Measurements from ENCODE around the gene IHH.
A peak's percentile ranks its signal among the peaks of the same experiment; 100 is the strongest.

IHH gene

GRCh38 chr2:219057709-219058540, 2.8 kb downstream of the IHH start:
- WGBS (ENCODE audit: insufficient coverage, insufficient read length): no CpG with 5 or more reads among the region's 52 CpGs
- DNase-seq (ENCODE audit: low read depth, low spot score): peak; percentile 63

GRCh38 chr2:219056896-219057708, 3.6 kb downstream of the IHH start:
- H3K27me3 ChIP-seq (ENCODE audit: control insufficient read depth, insufficient read depth, low read length): peaks cover 57% of the 10 kb centered on the region
- WGBS (ENCODE audit: insufficient coverage, insufficient read length): no CpG with 5 or more reads among the region's 40 CpGs
- no peaks in the 10 kb centered on the region for H3K9me3 ChIP-seq (ENCODE audit: control insufficient read depth, insufficient read depth, low read length)
- H3K4me1 ChIP-seq (ENCODE audit: control insufficient read depth, insufficient read depth, low read length): peaks cover 1% of the 10 kb centered on the region; the same call in 1 of the 2 replicates
- DNase-seq (ENCODE audit: low read depth, low spot score): no peak
- H3K4me3 ChIP-seq (ENCODE audit: low read length): no peak overlapping the region; the same call in 1 of the 2 replicates
- H3K36me3 ChIP-seq (ENCODE audit: control insufficient read depth, insufficient read depth, low read length): no peaks in the 10 kb centered on the region
- H3K27ac ChIP-seq (ENCODE audit: low read length): no peak overlapping the region

More at GRCh38 chr2:219057709-219058540, 2.8 kb downstream of the IHH start:
- Histone ChIP-seq H3K4me3 (ENCODE audit: low read length) (no peak overlapping the region; the same call in 1 of the 2 replicates), H3K27me3 (ENCODE audit: control insufficient read depth, insufficient read depth, low read length) (peaks cover 61% of the 10 kb centered on the region), H3K9me3 (ENCODE audit: control insufficient read depth, insufficient read depth, low read length) (no peaks in the 10 kb centered on the region), H3K36me3 (ENCODE audit: control insufficient read depth, insufficient read depth, low read length) (no peaks in the 10 kb centered on the region), H3K4me1 (ENCODE audit: control insufficient read depth, insufficient read depth, low read length) (peaks cover 1% of the 10 kb centered on the region; the same call in 1 of the 2 replicates), H3K27ac (ENCODE audit: low read length) (no peak overlapping the region)

GRCh38 chr2:219056176-219056895, 4.4 kb downstream of the IHH start:
- no CpG with 5 or more reads among the region's 9 CpGs for WGBS (ENCODE audit: insufficient coverage, insufficient read length)
- Histone ChIP-seq H3K4me1 (ENCODE audit: control insufficient read depth, insufficient read depth, low read length) (peaks cover 1% of the 10 kb centered on the region; the same call in 1 of the 2 replicates), H3K27me3 (ENCODE audit: control insufficient read depth, insufficient read depth, low read length) (peaks cover 51% of the 10 kb centered on the region), H3K27ac (ENCODE audit: low read length) (no peak overlapping the region), H3K36me3 (ENCODE audit: control insufficient read depth, insufficient read depth, low read length) (no peaks in the 10 kb centered on the region), H3K9me3 (ENCODE audit: control insufficient read depth, insufficient read depth, low read length) (no peaks in the 10 kb centered on the region), H3K4me3 (ENCODE audit: low read length) (no peak overlapping the region)
- no peak for DNase-seq (ENCODE audit: low read depth, low spot score)

DNA sequence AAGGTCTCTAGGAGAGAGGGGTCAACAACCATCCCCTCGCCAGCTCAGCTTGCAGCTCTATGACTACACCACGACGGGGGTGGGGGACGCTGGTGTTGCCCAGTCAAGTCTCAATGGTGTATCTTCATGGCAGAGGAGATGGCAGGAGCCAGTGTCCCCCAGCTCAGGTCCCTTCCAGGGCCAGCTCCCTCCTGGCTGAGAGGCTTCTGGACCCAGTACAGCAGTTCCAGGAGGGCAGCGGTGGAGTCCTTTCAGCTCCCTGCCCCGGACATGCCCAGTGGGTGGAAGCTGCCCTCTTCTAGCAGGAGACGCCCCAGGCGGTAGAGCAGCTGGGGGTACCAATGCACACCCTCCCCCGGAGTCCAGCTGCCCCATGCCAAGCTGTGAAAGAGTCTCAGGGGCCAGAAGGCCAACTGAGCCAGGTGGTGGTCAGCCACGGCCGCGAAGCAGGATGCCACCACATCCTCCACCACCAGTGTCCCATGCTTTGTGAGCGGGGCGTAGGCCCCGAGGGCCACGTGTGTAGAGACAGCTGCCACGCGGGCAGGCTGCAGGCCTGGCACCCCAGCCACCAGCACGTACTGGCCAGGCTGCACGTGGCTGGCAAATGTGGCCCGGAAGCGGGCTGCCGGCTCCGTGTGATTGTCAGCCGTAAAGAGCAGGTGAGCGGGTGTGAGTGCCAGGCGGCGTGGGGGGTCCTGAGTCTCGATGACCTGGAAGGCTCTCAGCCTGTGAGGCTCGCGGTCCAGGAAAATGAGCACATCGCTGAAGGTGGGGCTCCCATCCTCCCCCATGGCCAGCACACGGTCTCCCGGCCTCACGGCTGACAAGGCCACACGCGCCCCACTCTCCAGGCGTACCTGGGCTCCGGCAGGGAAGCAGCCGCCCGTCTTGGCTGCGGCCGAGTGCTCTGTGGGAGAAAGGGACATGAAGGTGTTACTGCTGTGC, 5.5 kb downstream of the IHH start:
- H3K36me3 ChIP-seq (ENCODE audit: control insufficient read depth, insufficient read depth, low read length): no peaks in the 10 kb centered on the region
- peaks cover 42% of the 10 kb centered on the region for H3K27me3 ChIP-seq (ENCODE audit: control insufficient read depth, insufficient read depth, low read length)
- no peaks in the 10 kb centered on the region for H3K9me3 ChIP-seq (ENCODE audit: control insufficient read depth, insufficient read depth, low read length)
- H3K27ac ChIP-seq (ENCODE audit: low read length): no peak overlapping the region
- no CpG with 5 or more reads among the region's 43 CpGs for WGBS (ENCODE audit: insufficient coverage, insufficient read length)
- DNase-seq (ENCODE audit: low read depth, low spot score): no peak
- no peak overlapping the region for H3K4me3 ChIP-seq (ENCODE audit: low read length)
- H3K4me1 ChIP-seq (ENCODE audit: control insufficient read depth, insufficient read depth, low read length): 0 out of 2 replicates have a peak, but pooled peaks cover 1% of the 10 kb centered on the region

- H3K36me3 ChIP-seq (ENCODE audit: control insufficient read depth, insufficient read depth, low read length): no peaks in the 10 kb centered on the region
- no peaks in the 10 kb centered on the region; the same call in 1 of the 2 replicates for H3K27me3 ChIP-seq (ENCODE audit: control insufficient read depth, insufficient read depth, low read length)
- no peak for DNase-seq (ENCODE audit: low read depth, low spot score)
- H3K4me1 ChIP-seq (ENCODE audit: control insufficient read depth, insufficient read depth, low read length): no peaks in the 10 kb centered on the region
- WGBS (ENCODE audit: insufficient coverage, insufficient read length): no CpG with 5 or more reads among the region's 6 CpGs
- H3K27ac ChIP-seq (ENCODE audit: low read length): no peak overlapping the region
- no peaks in the 10 kb centered on the region for H3K9me3 ChIP-seq (ENCODE audit: control insufficient read depth, insufficient read depth, low read length)
- H3K4me3 ChIP-seq (ENCODE audit: low read length): no peak overlapping the region
Observed at GRCh38 chr2:219049282-219049681, 11.4 kb downstream of the IHH start.

DNA sequence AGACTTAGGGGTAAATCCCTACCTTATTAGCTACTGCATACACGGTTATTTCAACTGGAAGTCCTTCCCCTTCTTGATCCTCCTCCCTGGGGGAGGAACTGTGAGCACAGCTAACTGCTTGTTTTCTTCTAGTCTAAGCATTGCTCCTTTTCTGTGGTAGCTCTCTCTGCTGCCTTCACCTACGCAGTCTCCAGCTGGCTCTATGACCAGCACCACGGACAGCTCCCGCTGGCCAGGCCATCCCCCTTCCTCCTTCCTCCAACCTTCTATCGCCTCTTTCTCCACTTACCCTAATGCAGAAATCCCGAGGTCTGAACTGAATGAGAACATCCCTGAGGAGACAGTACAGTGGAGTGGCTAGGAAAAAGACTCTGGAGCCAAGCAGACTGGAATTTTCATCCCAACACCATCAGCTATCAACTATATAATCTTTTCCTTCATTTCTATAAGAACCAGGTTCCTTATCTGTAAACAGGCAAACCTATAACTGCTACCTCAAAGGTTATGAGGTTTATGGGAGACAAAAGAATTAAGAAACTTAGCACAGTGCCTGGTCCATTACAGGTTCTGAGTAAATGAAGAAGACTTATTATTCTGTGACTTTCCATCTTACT, 14.7 kb downstream of the IHH start:
- no peaks in the 10 kb centered on the region for H3K4me1 ChIP-seq (ENCODE audit: control insufficient read depth, insufficient read depth, low read length)
- no peaks in the 10 kb centered on the region for H3K36me3 ChIP-seq (ENCODE audit: control insufficient read depth, insufficient read depth, low read length)
- H3K4me3 ChIP-seq (ENCODE audit: low read length): no peak overlapping the region
- H3K27ac ChIP-seq (ENCODE audit: low read length): no peak overlapping the region
- no peaks in the 10 kb centered on the region for H3K27me3 ChIP-seq (ENCODE audit: control insufficient read depth, insufficient read depth, low read length)
- WGBS (ENCODE audit: insufficient coverage, insufficient read length): no CpG with 5 or more reads among the region's 6 CpGs
- DNase-seq (ENCODE audit: low read depth, low spot score): no peak
- H3K9me3 ChIP-seq (ENCODE audit: control insufficient read depth, insufficient read depth, low read length): no peaks in the 10 kb centered on the region

DNA sequence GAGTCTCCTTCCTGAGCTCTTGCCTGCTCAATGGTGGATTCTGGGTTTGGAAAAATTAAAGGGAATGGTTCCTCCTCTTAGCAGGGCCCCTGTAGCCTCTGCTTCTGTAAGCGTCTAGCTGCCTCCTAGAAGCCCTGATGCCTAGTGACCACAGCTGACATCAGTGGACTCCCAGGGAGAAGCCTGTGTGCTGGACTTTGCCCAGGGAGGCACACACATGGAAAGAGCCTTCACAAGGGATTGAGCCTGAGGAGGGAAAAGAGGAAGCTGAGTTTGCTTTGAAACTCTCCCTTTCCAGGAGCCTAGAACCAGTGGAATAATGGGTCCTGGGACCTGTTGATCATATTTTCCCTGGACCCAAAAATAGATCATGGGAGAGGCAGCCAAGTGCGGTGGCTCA, 18.0 kb downstream of the IHH start:
- H3K9me3 ChIP-seq (ENCODE audit: control insufficient read depth, insufficient read depth, low read length): no peaks in the 10 kb centered on the region
- no peak overlapping the region for H3K4me3 ChIP-seq (ENCODE audit: low read length)
- no peaks in the 10 kb centered on the region for H3K27me3 ChIP-seq (ENCODE audit: control insufficient read depth, insufficient read depth, low read length)
- DNase-seq (ENCODE audit: low read depth, low spot score): no peak
- no peaks in the 10 kb centered on the region for H3K4me1 ChIP-seq (ENCODE audit: control insufficient read depth, insufficient read depth, low read length)
- WGBS (ENCODE audit: insufficient coverage, insufficient read length): no CpG with 5 or more reads among the region's 2 CpGs
- no peaks in the 10 kb centered on the region for H3K36me3 ChIP-seq (ENCODE audit: control insufficient read depth, insufficient read depth, low read length)
- no peak overlapping the region for H3K27ac ChIP-seq (ENCODE audit: low read length)

- H3K27me3 ChIP-seq (ENCODE audit: control insufficient read depth, insufficient read depth, low read length): no peaks in the 10 kb centered on the region
- no peaks in the 10 kb centered on the region for H3K36me3 ChIP-seq (ENCODE audit: control insufficient read depth, insufficient read depth, low read length)
- no peak overlapping the region for H3K27ac ChIP-seq (ENCODE audit: low read length)
- no CpG with 5 or more reads among the region's 4 CpGs for WGBS (ENCODE audit: insufficient coverage, insufficient read length)
- DNase-seq (ENCODE audit: low read depth, low spot score): no peak
- no peaks in the 10 kb centered on the region for H3K4me1 ChIP-seq (ENCODE audit: control insufficient read depth, insufficient read depth, low read length)
- H3K4me3 ChIP-seq (ENCODE audit: low read length): no peak overlapping the region
- H3K9me3 ChIP-seq (ENCODE audit: control insufficient read depth, insufficient read depth, low read length): no peaks in the 10 kb centered on the region
Observed at GRCh38 chr2:219042157-219042556, 18.6 kb downstream of the IHH start.

GRCh38 chr2:219041252-219041651, 19.5 kb downstream of the IHH start, which contains the start of gene CFAP65:
Gene CFAP65 (minus strand): TSS chr2:219041516. CDS start chr2:219039048, 2,468 bp downstream.
- Histone ChIP-seq H3K27ac (ENCODE audit: low read length) (no peak within 1 kb of the TSS), H3K36me3 (ENCODE audit: control insufficient read depth, insufficient read depth, low read length) (no peaks in the 10 kb centered on the region), H3K9me3 (ENCODE audit: control insufficient read depth, insufficient read depth, low read length) (no peaks in the 10 kb centered on the region), H3K27me3 (ENCODE audit: control insufficient read depth, insufficient read depth, low read length) (no peaks in the 10 kb centered on the region), H3K4me1 (ENCODE audit: control insufficient read depth, insufficient read depth, low read length) (no peaks in the 10 kb centered on the region), H3K4me3 (ENCODE audit: low read length) (peak within 1 kb of the TSS; percentile 24; the same call in 1 of the 2 replicates)
- DNase-seq (ENCODE audit: low read depth, low spot score): no peak
- no CpG with 5 or more reads among the region's 21 CpGs for WGBS (ENCODE audit: insufficient coverage, insufficient read length)
